MM.1S (cell line): ENCODE measurements around the gene XPC.

Experiments used
- DNase-seq: peaks from one replicate; pipeline ENCODE4 v3.0.0-alpha.2; 2015
- H2AFZ ChIP-seq: fragments of 300-600 bp; sonication (generic); 2 replicates; pipeline ENCODE4 v1.6.0; 2016; ENCODE audit warnings: antibody characterized with exemption, low read length
- H3F3A ChIP-seq: fragments of 300-600 bp; sonication (generic); 2 replicates; pipeline ENCODE4 v1.6.1; 2016; ENCODE audit warnings: mild to moderate bottlenecking, antibody characterized with exemption, low read length, moderate library complexity, mixed read lengths; ENCODE audit not compliant: insufficient read depth
- H3K27ac ChIP-seq: fragments of 300-600 bp; sonication (generic); 2 replicates; pipeline ENCODE4 v1.5.1; 2016; ENCODE audit warnings: mild to moderate bottlenecking, low read length
- H3K27me3 ChIP-seq: fragments of 300-600 bp; sonication (generic); replicated peaks from 2 replicates; pipeline ENCODE4 v1.6.0; 2016; ENCODE audit warnings: low read length; ENCODE audit not compliant: insufficient read depth
- H3K36me3 ChIP-seq: fragments of 300-600 bp; sonication (generic); replicated peaks from 2 replicates; pipeline ENCODE4 v1.6.1; 2016; ENCODE audit warnings: mild to moderate bottlenecking, low read length, mixed read lengths; ENCODE audit not compliant: insufficient read depth
- H3K4me1 ChIP-seq: fragments of 300-600 bp; sonication (generic); 2 replicates; pipeline ENCODE4 v1.6.1; 2016; ENCODE audit warnings: low read length, mixed read lengths
- H3K4me2 ChIP-seq: fragments of 300-600 bp; sonication (generic); 2 replicates; pipeline ENCODE4 v1.6.0; 2016; ENCODE audit warnings: low read depth, low read length
- H3K4me3 ChIP-seq: fragments of 300-600 bp; sonication (generic); 2 replicates; pipeline ENCODE4 v1.5.1; 2016; ENCODE audit warnings: low read length, mixed read lengths
- H3K79me2 ChIP-seq: fragments of 300-600 bp; sonication (generic); 2 replicates; pipeline ENCODE4 v1.6.1; 2016; ENCODE audit warnings: mixed run types, low read length, mixed read lengths
- H3K9ac ChIP-seq: fragments of 300-600 bp; sonication (generic); 2 replicates; pipeline ENCODE4 v1.6.1; 2016; ENCODE audit warnings: low read length, mixed read lengths
- H3K9me2 ChIP-seq: fragments of 300-600 bp; sonication (generic); replicated peaks from 2 replicates; pipeline ENCODE4 v1.6.1; 2016; ENCODE audit warnings: mild to moderate bottlenecking, low read length, mixed read lengths; ENCODE audit not compliant: insufficient read depth
- H3K9me3 ChIP-seq: fragments of 300-600 bp; sonication (generic); replicated peaks from 2 replicates; pipeline ENCODE4 v1.6.1; 2016; ENCODE audit warnings: mild to moderate bottlenecking, low read length, mixed read lengths; ENCODE audit not compliant: insufficient read depth
- H4K20me1 ChIP-seq: fragments of 300-600 bp; sonication (generic); 2 replicates; pipeline ENCODE4 v1.6.1; 2016; ENCODE audit warnings: mild to moderate bottlenecking, low read length, moderate library complexity, mixed read lengths; ENCODE audit not compliant: insufficient read depth
- CTCF ChIP-seq: fragments of 300-600 bp; sonication (generic); IDR thresholded peaks from 2 replicates; pipeline ENCODE4 v1.5.1; 2016; ENCODE audit warnings: antibody characterized with exemption, low read length, mixed read lengths
- EZH2 ChIP-seq: fragments of 300-600 bp; sonication (generic); optimal IDR thresholded peaks from 2 replicates; pipeline ENCODE3; 2017; ENCODE audit warnings: low read depth, mild to moderate bottlenecking, antibody characterized with exemption, low read length, mixed read lengths
- EZH2phosphoT487 ChIP-seq: fragments of 300-600 bp; sonication (generic); IDR thresholded peaks from 2 replicates; pipeline ENCODE4 v1.6.1; 2018; ENCODE audit warnings: antibody characterized with exemption, low read length

Gene XPC

GRCh38 chr3:14156843-14157561 lies 21.4 kb downstream of the XPC start:
- H3K36me3 ChIP-seq, result peaks cover 10% of the 10 kb centered on the region; the same call in 1 of the 2 replicates
- no peaks in the 10 kb centered on the region for H3K79me2 ChIP-seq

GRCh38 chr3:14156201-14156600 lies 22.2 kb downstream of the XPC start:
- no peaks in the 10 kb centered on the region for H3K4me1 ChIP-seq
- no peaks in the 10 kb centered on the region for H3F3A ChIP-seq
- no peak for DNase-seq
- H3K9ac ChIP-seq, result no peak overlapping the region
- H3K27me3 ChIP-seq, result no peaks in the 10 kb centered on the region
- H3K4me3 ChIP-seq, result no peak overlapping the region
- H3K36me3 ChIP-seq, result peaks cover 4% of the 10 kb centered on the region; the same call in 1 of the 2 replicates
- TF ChIP-seq CTCF (no peak), EZH2phosphoT487 (no peak), EZH2 (no peak)
- no peaks in the 10 kb centered on the region for H4K20me1 ChIP-seq
- no peak overlapping the region for H3K4me2 ChIP-seq
- no peak overlapping the region for H3K27ac ChIP-seq
- H3K79me2 ChIP-seq, result no peaks in the 10 kb centered on the region
- H3K9me2 ChIP-seq, result no peaks in the 10 kb centered on the region
- H3K9me3 ChIP-seq, result no peaks in the 10 kb centered on the region
- H2AFZ ChIP-seq, result no peak overlapping the region

More at GRCh38 chr3:14156843-14157561, 21.4 kb downstream of the XPC start:
- no peaks in the 10 kb centered on the region for H4K20me1 ChIP-seq
- H3K4me2 ChIP-seq, result no peak overlapping the region
- H3K9me3 ChIP-seq, result no peaks in the 10 kb centered on the region
- no peaks in the 10 kb centered on the region for H3F3A ChIP-seq
- no peaks in the 10 kb centered on the region for H3K9me2 ChIP-seq
- H2AFZ ChIP-seq, result no peak overlapping the region
- no peaks in the 10 kb centered on the region for H3K4me1 ChIP-seq
- H3K9ac ChIP-seq, result no peak overlapping the region
- no peak for TF ChIP-seq CTCF
- no peak for TF ChIP-seq EZH2phosphoT487
- DNase-seq, result no peak
- H3K4me3 ChIP-seq, result no peak overlapping the region
- H3K27me3 ChIP-seq, result no peaks in the 10 kb centered on the region
- H3K27ac ChIP-seq, result no peak overlapping the region

- no peaks in the 10 kb centered on the region for H3K27me3 ChIP-seq
- no peak overlapping the region for H2AFZ ChIP-seq
- no peak for TF ChIP-seq EZH2phosphoT487
- TF ChIP-seq EZH2, result no peak
- TF ChIP-seq CTCF, result no peak
- no peak overlapping the region for H3K4me2 ChIP-seq
- no peak overlapping the region for H3K27ac ChIP-seq
- no peaks in the 10 kb centered on the region for H3F3A ChIP-seq
- no peak overlapping the region for H3K9ac ChIP-seq
- no peaks in the 10 kb centered on the region for H3K9me2 ChIP-seq
- H3K9me3 ChIP-seq, result no peaks in the 10 kb centered on the region
- no peak overlapping the region for H3K4me3 ChIP-seq
- no peaks in the 10 kb centered on the region for H4K20me1 ChIP-seq
- no peaks in the 10 kb centered on the region for H3K79me2 ChIP-seq
- no peaks in the 10 kb centered on the region; the same call in 1 of the 2 replicates for H3K36me3 ChIP-seq
- DNase-seq, result no peak
- no peaks in the 10 kb centered on the region for H3K4me1 ChIP-seq
Observed at GRCh38 chr3:14154895-14155440, 23.4 kb downstream of the XPC start.
